ENCODE measurements around the gene GTPBP2.

GTPBP2 gene

DNA sequence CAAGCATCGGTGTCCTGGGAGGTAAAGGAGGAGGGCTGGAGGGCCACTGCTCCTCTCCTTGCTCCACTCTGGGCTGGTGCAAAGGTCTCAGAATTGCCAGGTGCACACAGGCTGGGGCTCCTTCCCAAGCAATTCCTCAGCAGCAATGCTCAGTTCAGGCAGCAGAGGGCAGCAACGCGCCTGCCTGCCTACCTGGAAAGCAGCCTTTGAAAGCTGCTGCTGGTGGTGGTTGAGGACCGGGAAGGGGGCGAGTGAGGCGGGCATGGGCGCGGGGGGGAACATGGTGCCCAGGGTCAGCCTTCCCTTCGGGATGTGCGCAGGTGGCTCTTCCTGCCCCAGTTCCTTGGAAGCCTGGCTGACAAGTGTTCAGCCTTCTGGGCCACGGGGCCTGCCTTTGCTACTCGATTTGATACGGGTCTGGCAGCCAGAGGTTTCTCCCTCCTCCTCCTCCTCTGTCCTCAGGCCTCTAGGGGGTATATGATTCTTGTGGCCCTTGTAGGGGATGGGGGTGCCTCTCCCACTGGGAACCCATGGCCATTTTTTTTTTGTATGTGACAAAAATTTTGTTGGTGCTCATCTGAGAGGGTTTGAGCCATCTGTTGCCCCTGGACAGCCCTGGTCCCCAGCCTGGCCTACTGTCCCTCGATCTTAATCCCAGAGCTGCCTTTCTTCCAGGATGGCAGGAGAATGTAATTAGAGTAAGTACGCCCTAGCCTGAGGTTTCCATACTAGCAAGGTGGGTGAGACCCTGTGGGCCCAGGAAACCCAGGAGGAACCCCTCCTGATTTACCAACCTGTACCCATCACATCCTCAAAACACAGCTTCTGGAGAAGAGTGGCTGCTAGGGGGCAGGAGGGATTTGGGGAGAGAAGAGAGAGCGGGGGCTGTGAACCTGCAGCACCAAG is 38.4 kb upstream of the GTPBP2 start:
- TF ChIP-seq, protein P1, sequence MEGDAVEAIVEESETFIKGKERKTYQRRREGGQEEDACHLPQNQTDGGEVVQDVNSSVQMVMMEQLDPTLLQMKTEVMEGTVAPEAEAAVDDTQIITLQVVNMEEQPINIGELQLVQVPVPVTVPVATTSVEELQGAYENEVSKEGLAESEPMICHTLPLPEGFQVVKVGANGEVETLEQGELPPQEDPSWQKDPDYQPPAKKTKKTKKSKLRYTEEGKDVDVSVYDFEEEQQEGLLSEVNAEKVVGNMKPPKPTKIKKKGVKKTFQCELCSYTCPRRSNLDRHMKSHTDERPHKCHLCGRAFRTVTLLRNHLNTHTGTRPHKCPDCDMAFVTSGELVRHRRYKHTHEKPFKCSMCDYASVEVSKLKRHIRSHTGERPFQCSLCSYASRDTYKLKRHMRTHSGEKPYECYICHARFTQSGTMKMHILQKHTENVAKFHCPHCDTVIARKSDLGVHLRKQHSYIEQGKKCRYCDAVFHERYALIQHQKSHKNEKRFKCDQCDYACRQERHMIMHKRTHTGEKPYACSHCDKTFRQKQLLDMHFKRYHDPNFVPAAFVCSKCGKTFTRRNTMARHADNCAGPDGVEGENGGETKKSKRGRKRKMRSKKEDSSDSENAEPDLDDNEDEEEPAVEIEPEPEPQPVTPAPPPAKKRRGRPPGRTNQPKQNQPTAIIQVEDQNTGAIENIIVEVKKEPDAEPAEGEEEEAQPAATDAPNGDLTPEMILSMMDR (IDR thresholded peaks at IDR 0.05): peak; percentile 87

DNA sequence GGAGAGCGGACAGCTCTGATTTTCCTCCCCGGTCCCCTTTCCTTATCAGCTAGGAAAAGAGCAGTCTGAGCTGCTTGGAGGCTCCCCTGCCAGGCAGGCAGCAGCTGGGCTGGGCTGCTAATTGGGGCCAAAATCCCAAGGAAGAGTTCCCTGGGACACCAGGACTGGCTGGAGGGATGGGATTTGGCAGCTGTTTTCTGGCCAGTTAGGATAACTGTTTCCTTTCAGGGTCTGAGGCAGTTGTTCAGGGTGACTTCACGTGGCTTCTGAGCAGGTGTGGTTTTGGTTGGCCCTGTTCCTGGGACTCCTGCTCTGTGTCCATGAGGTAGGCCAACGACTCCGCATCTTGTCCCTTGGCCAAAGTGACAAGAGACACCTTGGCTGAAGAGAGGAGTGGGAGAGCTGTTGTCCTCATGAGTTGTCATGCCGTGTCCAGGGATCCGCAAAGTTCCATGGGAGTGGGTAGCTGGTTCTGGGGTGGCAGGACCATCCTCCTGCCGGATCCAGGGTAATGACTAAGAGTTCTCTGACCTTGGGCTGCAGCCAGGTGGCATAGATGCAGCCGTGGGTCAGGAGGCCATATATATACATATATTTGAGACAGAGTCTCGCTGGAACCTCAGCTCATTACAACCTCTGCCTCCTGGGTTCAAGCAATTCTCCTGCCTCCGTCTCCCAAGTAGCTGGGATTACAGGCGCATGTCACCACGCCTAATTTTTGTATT is 37.3 kb upstream of the GTPBP2 start:
- TF ChIP-seq, protein P1 (IDR thresholded peaks at IDR 0.05): no peak

DNA sequence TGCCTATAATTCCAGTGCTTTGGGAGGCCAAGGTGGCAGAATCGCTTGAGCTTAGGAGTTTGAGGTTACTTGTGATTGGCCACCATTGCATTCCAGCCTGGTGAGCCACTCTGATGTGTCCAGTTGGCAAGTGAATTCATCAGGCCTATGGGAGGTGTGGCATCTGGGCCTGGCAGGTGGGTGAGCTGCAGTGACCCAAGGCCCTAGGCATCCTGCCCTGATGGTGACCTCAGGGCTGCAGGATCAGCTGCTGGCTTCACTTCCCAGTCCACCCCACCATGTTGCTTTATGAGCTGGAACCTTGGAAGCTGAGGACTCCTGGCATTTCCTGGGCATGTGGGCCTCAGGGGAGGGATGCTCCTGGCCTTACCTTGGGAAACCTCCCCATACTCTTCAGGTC is 36.3 kb upstream of the GTPBP2 start:
- TF ChIP-seq, protein P1 (IDR thresholded peaks at IDR 0.05): no peak

DNA sequence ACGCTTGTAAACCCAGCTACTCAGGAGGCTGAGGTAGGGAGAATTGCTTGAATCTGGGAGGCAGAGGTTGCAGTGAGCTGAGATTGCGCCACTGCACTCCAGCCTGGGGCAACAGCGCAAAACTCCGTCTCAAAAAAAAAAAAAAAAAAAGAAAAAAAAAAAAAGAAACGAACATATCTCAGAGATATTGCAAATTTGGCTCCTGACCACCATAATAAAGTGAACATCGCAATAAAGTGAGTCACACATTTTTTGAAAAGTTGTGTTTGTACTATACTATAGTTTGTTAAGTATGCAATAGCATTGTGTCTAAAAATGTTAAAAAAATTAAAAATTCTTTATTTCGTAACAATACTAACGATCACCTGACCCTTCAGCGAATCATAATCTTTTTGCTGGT is 29.1 kb upstream of the GTPBP2 start:
- TF ChIP-seq, protein P1 (IDR thresholded peaks at IDR 0.05): no peak

DNA sequence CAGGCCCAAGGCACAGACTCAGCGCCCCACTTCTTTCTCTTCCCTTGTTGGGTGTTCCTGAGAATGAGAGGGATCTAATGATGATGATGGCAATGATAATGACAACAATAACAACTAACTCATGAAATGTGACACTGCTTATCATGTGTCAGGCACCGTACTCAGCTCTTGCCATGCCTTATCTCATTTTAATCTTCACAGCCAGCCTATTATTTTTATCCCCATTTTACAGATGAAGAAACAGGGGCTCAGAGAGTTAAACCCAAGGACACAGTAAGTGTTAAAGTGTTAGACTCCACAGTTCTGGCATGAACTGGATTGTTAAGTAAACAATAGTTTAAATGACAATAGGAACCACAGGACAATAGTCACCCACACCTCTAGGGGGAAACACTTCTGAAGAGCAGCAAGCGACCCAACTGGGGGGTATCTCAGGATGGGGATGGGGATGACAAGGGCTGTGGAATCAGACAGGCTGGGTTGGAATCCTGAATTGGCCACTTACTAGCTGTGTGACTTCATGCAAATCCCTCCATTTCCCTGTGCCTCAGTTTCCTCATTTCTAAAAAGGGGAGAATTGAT is 28.2 kb upstream of the GTPBP2 start:
- TF ChIP-seq, protein P1 (IDR thresholded peaks at IDR 0.05): no peak

GRCh38 chr6:43648248-43648647 is 19.2 kb upstream of the GTPBP2 start:
- TF ChIP-seq, protein P1 (IDR thresholded peaks at IDR 0.05): no peak

DNA sequence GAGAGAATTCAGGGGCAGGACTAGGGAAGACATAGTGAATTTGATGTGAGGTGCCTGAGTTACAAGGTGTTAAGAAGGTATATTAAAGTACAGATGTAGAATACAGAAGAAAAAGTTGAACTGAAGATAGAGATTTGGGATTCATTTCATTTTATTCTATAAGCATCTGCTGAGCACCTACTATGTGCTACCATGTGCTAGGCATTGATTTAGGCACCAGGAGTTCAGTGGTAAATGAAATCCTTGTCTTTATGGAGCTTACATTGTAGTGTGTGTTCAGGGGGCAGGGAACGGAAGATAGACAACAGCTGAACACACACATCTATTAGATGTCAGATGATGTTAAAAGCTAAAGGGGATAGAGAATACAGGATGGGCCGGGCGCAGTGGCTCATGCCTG is 18.5 kb upstream of the GTPBP2 start:
- TF ChIP-seq, protein P1 (IDR thresholded peaks at IDR 0.05): no peak

Data from LNCAP (cell line).